Hepatocyte (in vitro differentiated cells): ENCODE data around the gene LRSAM1. TPM values are rescaled to one million over a fixed set of nuclear protein-coding genes. Genes with fewer than 3 reads are reported as not detected.

Source experiments
- DNase-seq: peaks from one replicate; pipeline ENCODE4 v3.0.0-alpha.2; 2016; ENCODE audit warnings: low spot score
- H2AFZ ChIP-seq: fragments of 200-600 bp; sonication (generic); 2 replicates; pipeline ENCODE4 v1.6.0; 2016; ENCODE audit warnings: antibody characterized with exemption, mild to moderate bottlenecking
- H3K27ac ChIP-seq: fragments of 200-600 bp; sonication (generic); 2 replicates; pipeline ENCODE4 v1.5.1; 2016; ENCODE audit warnings: mild to moderate bottlenecking
- H3K27me3 ChIP-seq: fragments of 200-600 bp; sonication (generic); 2 replicates; pipeline ENCODE4 v1.6.1; 2016
- H3K36me3 ChIP-seq: fragments of 200-600 bp; sonication (generic); replicated peaks from 2 replicates; pipeline ENCODE4 v1.5.1; 2016; ENCODE audit warnings: low read depth; ENCODE audit not compliant: insufficient read depth
- H3K4me1 ChIP-seq: fragments of 200-600 bp; sonication (generic); 2 replicates; pipeline ENCODE4 v1.5.1; 2016; ENCODE audit warnings: mild to moderate bottlenecking, moderate library complexity; ENCODE audit not compliant: insufficient read depth
- H3K4me2 ChIP-seq: fragments of 200-600 bp; sonication (generic); 2 replicates; pipeline ENCODE4 v1.6.0; 2016
- H3K4me3 ChIP-seq: fragments of 200-600 bp; sonication (generic); 2 replicates; pipeline ENCODE4 v1.5.1; 2016; ENCODE audit warnings: mild to moderate bottlenecking
- H3K79me2 ChIP-seq: fragments of 200-600 bp; sonication (generic); 2 replicates; pipeline ENCODE4 v1.6.0; 2017; ENCODE audit warnings: mild to moderate bottlenecking
- H3K9me2 ChIP-seq: fragments of 200-600 bp; sonication (generic); replicated peaks from 2 replicates; pipeline ENCODE4 v1.6.0; 2017; ENCODE audit warnings: mild to moderate bottlenecking; ENCODE audit not compliant: insufficient read depth
- H3K9me3 ChIP-seq: fragments of 200-600 bp; sonication (generic); 2 replicates; pipeline ENCODE4 v1.5.1; 2016; ENCODE audit warnings: low read depth, mild to moderate bottlenecking
- H4K20me1 ChIP-seq: fragments of 200-600 bp; sonication (generic); 2 replicates; pipeline ENCODE4 v1.6.0; 2016; ENCODE audit warnings: mild to moderate bottlenecking; ENCODE audit not compliant: insufficient read depth, poor library complexity, severe bottlenecking
- EZH2 ChIP-seq: fragments of 200-600 bp; sonication (generic); IDR thresholded peaks from 2 replicates; pipeline ENCODE4 v1.6.1; 2016; ENCODE audit warnings: antibody characterized with exemption, mild to moderate bottlenecking, borderline replicate concordance
- EZH2phosphoT487 ChIP-seq: fragments of 200-600 bp; sonication (generic); IDR thresholded peaks from one replicate; pipeline ENCODE4 v1.6.1; 2018; ENCODE audit warnings: antibody characterized with exemption, mild to moderate bottlenecking, low read depth, moderate library complexity; ENCODE audit not compliant: unreplicated experiment, severe bottlenecking
- WGBS: methylation state at CpG from one replicate; pipeline ENCODE4 v1.1.6; 2016; ENCODE audit warnings: low lambda C conversion rate; ENCODE audit errors: missing lambda C conversion rate; 5-methylcytosine and 5-hydroxymethylcytosine counted together
- polyA plus RNA-seq: library from polyadenylated mRNA; unstranded; fragments of >200 nt; fragmentation: Nextera tagmentation; extraction: Ambion mirVana; gene quantifications from 2 replicates; pipeline ENCODE4 v1.2.1, GENCODE V29; 2016
- total RNA-seq: library from RNA; depleted of rRNA; stranded (reverse); fragments of >200 nt; gene quantifications from 2 replicates; pipeline ENCODE4 v1.2.3, GENCODE V29; 2014
- TF ChIP-seq, protein P1 (sequence below): fragments of 200-600 bp; sonication (generic); IDR thresholded peaks from 2 replicates; pipeline ENCODE4 v1.5.1; 2016; ENCODE audit warnings: antibody characterized with exemption, mild to moderate bottlenecking; ENCODE audit not compliant: poor library complexity

The LRSAM1 gene
- total and polyA plus RNA-seq, 2 experiments from 2014 or later, result 10.7 to 19.4 TPM

DNA sequence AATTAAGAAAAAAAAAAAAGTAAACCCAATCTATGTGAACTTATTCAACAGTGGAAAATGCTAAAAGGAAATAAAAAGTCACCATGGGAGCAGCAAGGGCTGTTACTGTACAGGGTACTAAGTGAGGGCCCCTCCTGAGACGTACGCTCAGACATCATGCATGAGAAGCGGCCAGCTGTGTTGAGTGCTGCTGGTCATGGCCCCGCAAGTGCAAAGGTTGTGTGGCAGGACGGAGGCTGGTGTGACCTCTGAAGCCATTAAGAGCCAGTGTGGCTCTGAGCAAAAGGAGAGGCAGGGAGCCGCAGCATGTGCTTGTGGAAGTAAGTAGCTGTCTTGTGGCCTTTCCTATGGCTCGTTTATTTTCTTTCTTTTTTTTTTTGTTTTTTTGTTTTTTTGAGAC lies 30.3 kb upstream of the LRSAM1 start:
- Histone ChIP-seq H4K20me1 (no peaks in the 10 kb centered on the region), H3K4me3 (no peak overlapping the region), H2AFZ (no peak overlapping the region), H3K9me3 (no peaks in the 10 kb centered on the region), H3K27me3 (no peaks in the 10 kb centered on the region), H3K79me2 (peaks cover 38% of the 10 kb centered on the region), H3K4me1 (peaks cover 22% of the 10 kb centered on the region), H3K27ac (peak overlapping the region; percentile 23), H3K36me3 (no peaks in the 10 kb centered on the region), H3K9me2 (no peaks in the 10 kb centered on the region), H3K4me2 (no peak overlapping the region)
- 88% methylated on average over 7 of the region's 7 CpGs for WGBS
- no peak for DNase-seq
- TF ChIP-seq EZH2, result no peak
- TF ChIP-seq EZH2phosphoT487, result no peak
- TF ChIP-seq, protein P1, sequence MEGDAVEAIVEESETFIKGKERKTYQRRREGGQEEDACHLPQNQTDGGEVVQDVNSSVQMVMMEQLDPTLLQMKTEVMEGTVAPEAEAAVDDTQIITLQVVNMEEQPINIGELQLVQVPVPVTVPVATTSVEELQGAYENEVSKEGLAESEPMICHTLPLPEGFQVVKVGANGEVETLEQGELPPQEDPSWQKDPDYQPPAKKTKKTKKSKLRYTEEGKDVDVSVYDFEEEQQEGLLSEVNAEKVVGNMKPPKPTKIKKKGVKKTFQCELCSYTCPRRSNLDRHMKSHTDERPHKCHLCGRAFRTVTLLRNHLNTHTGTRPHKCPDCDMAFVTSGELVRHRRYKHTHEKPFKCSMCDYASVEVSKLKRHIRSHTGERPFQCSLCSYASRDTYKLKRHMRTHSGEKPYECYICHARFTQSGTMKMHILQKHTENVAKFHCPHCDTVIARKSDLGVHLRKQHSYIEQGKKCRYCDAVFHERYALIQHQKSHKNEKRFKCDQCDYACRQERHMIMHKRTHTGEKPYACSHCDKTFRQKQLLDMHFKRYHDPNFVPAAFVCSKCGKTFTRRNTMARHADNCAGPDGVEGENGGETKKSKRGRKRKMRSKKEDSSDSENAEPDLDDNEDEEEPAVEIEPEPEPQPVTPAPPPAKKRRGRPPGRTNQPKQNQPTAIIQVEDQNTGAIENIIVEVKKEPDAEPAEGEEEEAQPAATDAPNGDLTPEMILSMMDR, result no peak

DNA sequence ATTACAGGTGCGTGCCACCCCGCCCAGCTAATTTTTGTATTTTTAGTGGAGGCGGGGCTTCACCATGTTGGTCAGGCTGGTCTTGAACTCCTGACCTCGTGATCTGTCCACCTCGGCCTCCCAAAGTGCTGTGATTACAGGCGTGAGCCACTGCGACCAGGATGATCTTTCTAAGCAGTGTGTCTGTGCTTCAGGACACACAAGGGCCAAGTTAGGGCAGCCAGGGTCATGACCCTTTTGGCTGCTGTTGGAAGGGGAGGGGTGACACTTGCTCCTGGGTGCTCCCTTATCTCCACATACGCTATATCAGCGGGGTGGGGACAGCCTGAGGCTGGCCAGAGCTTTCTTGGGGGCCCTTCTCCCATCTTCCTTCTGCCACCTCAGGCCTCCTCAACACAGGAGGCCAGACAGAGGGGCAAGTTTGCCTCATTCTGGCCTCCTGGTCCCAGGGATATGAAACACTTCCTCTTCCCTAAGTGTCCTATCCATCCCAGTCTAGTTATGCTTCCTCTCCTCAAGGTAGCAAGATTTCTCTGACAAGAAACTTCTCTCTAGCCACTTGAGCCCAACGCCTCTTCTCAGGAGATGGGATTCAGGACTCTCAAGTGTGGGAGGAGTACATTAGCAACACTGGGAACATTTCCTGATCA lies 29.1 kb upstream of the LRSAM1 start:
- 88% methylated on average over 10 of the region's 10 CpGs for WGBS
- no peak overlapping the region for H2AFZ ChIP-seq

DNA sequence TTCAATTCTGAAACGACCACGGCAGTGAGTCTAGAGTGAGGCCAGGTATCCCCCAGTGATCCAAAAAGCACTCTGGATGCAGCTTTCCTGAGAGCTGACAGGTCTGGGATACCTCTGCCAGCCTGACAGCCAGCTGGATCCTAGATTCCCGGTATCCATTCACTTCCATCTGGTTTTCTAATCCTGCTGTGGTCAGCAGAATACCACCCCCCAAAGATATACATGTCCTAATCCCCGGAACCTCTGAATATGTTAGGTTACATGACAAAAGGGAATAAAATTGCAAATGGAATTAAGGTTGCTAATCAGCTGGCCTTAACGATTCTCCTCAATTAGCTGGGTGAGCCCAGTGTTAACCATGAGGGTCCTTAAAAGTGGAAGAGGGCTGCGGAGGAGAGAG lies 28.5 kb upstream of the LRSAM1 start:
- H3K27ac ChIP-seq, result peak overlapping the region; percentile 90

More for the DNA sequence above, 29.1 kb upstream of the LRSAM1 start:
- TF ChIP-seq, protein P1, result no peak
- no peak for TF ChIP-seq EZH2
- no peak for TF ChIP-seq EZH2phosphoT487
- Histone ChIP-seq H3K27me3 (no peaks in the 10 kb centered on the region), H3K36me3 (no peaks in the 10 kb centered on the region), H3K4me1 (peaks cover 22% of the 10 kb centered on the region), H3K27ac (peak overlapping the region; percentile 90), H3K79me2 (peaks cover 50% of the 10 kb centered on the region), H3K9me2 (no peaks in the 10 kb centered on the region), H3K4me3 (peak overlapping the region; percentile 50), H3K4me2 (peak overlapping the region; percentile 94), H3K9me3 (no peaks in the 10 kb centered on the region), H4K20me1 (no peaks in the 10 kb centered on the region)
- DNase-seq, result no peak

More for the DNA sequence above, 28.5 kb upstream of the LRSAM1 start:
- H3K36me3 ChIP-seq, result no peaks in the 10 kb centered on the region
- H4K20me1 ChIP-seq, result no peaks in the 10 kb centered on the region
- no peaks in the 10 kb centered on the region for H3K27me3 ChIP-seq
- DNase-seq, result no peak
- WGBS, result 51% methylated on average over 6 of the region's 6 CpGs
- H3K9me3 ChIP-seq, result no peaks in the 10 kb centered on the region
- H3K79me2 ChIP-seq, result peaks cover 55% of the 10 kb centered on the region
- peak overlapping the region; percentile 94 for H3K4me2 ChIP-seq
- no peak overlapping the region for H2AFZ ChIP-seq
- H3K4me1 ChIP-seq, result peaks cover 22% of the 10 kb centered on the region
- peak overlapping the region; percentile 50 for H3K4me3 ChIP-seq
- TF ChIP-seq, protein P1, result no peak
- TF ChIP-seq EZH2phosphoT487 (no peak), EZH2 (no peak)
- H3K9me2 ChIP-seq, result no peaks in the 10 kb centered on the region
